GM21447 (cell line): ENCODE measurements around the gene BTBD2.

Source experiments
- ATAC-seq: cut with Tn5 transposase; IDR thresholded peaks from one replicate; pipeline ENCODE4 v1.9.1; 2021; ENCODE audit not compliant: unreplicated experiment

BTBD2 gene

GRCh38 chr19:1987197-1988187 lies 28.0 kb downstream of the BTBD2 start:
- no peak for ATAC-seq

GRCh38 chr19:1986357-1987162 lies 29.0 kb downstream of the BTBD2 start:
- no peak for ATAC-seq

- no peak for ATAC-seq
Measured at GRCh38 chr19:1985588-1986356, 29.7 kb downstream of the BTBD2 start.

DNA sequence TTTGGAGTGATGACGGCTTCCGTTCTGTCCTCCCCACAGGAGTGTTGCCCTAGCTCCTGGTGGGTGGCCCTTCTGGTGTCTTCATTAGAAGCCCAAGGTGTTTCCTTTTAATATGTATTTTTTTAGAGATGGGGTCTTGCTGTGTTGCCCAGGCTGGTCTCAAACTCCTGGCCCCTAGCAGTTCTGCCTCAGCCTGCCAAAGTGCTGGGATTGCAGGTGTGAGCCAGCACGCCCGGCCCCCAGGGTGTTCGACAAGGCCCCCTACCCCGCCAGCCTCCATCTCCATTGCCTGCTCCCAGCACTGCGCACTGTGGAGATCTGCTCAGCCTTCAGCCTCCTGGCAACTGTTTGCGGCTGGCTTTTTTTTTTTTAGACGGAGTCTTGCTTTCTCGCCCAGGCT lies 31.2 kb downstream of the BTBD2 start:
- ATAC-seq: no peak

DNA sequence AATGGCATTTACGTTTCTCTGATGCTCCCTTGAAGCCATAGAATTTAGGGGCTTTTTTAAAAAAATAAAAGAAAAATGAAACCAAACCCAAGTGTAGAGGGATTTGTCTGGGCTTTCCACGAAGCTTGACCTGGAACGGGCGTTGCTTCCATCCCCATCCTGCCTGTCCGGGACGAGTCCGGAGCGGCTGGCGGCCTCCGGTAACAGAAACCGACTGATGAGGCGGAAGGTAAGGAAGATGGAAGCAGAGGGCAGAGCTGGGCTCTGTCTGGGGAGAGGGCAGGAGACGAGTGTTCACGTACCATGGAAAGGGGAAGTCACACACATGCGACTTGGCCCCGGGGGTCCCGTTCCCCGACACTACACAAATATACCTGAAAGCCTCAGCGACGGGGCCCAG lies 34.3 kb downstream of the BTBD2 start:
- no peak for ATAC-seq

DNA sequence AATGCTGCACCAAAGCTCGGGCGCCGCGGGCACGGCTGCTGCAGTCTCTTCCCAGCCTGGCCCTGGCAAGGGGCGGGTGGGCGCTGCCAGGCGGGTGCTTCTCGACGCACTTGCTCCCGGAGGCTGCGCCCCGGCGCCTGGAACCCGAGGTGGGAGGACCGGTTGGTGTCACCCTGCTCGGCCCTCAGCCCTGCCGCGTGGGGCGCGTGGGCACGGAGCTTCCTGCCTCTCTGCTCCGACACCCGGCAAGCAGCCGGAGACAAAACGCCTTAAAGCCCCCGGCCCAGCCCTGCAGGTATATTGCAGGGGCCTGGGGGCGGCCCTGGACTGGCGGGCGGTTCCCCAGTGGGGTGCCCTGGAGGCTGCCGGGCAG lies 34.7 kb downstream of the BTBD2 start:
- no peak for ATAC-seq

DNA sequence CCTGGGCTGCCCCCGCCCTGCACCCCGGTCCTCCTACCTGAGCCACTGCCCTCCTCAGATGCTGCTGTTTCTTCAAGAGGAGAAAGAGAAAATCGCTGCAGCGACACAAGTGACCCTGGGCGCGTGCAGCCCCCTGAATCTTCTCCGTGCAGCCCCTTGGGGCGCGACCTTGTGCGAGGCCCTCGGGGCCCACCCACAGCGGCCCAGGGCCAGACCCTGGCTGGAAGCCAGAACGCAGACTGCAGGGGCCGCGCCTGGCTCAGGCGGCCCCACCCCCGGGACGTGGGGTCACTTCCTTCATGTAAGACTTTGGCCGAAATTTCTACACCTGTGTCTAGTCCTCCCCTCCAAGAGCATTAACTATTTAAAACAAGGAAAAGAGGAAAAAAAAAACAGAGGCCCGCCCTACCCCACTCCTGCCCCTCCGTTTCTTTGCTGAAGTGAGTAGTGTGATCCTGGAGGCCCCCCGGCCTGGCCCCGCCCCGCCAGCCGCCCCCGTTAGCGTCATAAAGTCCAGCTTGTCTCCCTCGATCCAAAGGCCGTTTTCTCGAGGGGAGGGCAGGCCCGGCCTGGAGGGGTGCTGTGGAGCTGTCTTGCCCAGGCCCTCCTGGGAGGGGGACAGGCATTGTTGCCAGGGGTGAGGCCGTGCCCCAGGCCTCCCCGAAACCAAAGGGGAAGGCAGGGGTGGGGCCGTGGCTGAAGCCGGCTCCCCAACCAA lies 35.3 kb downstream of the BTBD2 start:
- no peak for ATAC-seq

DNA sequence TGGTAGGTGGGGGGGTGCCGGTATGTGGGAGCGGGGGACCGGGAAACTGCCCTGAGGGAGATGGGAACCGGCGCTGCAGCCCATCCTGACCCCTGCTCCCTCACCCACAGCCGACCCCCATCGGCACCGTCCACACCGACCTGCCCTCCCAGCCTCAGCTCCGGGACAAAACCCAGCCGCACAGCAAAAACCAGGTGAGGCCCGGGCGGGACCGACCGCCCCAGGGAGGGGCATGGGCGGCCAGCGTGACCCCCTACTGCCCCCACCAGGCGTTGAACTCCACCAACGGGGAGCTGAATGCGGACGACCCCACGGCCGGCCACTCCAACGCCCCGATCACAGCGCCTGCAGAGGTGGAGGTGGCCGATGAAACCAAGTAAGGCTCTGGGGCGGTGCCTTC lies 35.9 kb downstream of the BTBD2 start:
- ATAC-seq: no peak

DNA sequence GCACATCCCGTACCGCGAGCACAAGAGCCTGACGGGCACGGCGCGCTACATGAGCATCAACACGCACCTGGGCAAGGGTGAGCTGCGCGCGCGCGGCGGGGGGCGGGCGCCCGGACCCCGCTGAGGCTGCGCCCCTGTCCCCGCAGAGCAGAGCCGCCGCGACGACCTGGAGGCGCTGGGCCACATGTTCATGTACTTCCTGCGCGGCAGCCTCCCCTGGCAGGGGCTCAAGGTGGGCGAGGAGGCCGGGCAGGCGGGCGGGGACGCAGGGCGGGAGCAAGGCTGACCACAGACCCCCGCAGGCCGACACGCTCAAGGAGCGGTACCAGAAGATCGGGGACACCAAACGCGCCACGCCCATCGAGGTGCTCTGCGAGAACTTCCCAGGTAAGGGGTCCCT lies 36.5 kb downstream of the BTBD2 start:
- no peak for ATAC-seq

DNA sequence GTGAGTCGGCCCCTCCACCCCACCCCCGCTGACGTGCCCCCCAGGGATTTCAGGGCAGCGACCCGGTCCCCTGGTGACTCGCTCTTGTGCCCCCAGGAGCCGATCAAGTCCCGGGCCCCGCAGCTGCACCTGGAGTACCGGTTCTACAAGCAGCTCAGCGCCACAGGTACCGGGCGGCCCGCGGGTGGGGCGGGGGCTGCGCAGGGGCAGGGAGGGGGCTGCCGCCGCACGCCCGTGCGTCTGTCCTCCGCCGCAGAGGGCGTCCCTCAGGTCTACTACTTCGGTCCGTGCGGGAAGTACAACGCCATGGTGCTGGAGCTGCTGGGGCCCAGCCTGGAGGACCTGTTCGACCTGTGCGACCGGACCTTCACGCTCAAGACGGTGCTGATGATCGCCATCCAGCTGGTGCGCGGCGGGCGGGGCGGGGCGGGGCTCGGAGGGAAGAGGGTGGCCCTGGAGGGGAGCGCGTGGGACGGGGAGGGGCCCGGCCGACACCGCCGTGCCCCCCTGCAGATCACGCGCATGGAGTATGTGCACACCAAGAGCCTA lies 37.1 kb downstream of the BTBD2 start:
- ATAC-seq: no peak

- no peak for ATAC-seq
Measured at GRCh38 chr19:1977120-1977519, 38.4 kb downstream of the BTBD2 start.

DNA sequence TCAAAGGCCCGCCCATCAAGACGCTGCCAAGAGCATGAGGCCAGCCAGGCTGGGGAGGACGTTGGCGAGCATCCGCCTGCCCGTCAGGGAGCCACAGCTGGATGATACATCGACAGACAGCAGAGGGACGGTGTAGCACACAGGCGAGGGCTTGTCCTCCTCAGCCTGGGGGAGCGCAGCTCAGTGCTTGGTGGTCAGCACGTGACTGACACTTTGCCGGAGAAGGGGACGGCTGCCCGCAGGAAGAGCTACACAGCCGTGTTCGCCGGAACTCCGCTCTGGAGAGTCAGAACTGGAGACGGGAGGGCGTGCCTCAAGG lies 40.4 kb downstream of the BTBD2 start:
- ATAC-seq: no peak

- no peak for ATAC-seq
Measured at GRCh38 chr19:1974381-1975161, 40.9 kb downstream of the BTBD2 start.

DNA sequence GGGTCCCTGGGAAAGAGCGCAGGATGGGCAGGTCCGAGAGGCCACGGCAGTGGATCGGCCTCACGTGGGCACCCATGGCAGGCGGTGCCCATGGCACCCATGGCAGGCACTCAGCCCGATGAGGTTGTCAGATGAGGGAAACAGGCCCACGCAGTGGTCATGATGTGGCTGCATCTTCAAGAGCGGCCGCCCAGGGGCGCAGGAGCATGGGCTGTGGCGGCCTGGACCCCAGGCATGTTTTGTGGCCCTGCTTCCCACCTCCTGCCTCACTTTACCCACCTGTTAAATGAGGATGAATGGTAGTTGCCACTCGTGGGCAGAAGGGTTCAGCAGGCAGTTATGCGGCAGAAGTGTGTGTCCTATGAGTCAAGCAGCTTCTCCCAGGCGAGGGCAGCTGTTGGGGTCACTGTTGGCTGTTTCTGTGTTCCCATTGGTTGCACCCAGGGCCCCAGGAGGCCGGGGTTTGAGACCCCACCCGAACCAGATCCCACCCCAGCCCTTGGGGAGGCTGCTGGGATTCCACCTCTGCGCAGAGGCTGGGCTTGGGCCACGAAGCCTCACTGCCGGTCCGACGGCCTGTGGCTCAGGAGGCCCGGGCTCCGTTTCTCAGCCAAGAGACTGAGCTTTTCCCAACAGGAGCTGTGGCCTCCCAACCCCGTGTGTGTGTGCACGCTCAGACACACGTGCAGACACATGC lies 44.6 kb downstream of the BTBD2 start:
- ATAC-seq: no peak

DNA sequence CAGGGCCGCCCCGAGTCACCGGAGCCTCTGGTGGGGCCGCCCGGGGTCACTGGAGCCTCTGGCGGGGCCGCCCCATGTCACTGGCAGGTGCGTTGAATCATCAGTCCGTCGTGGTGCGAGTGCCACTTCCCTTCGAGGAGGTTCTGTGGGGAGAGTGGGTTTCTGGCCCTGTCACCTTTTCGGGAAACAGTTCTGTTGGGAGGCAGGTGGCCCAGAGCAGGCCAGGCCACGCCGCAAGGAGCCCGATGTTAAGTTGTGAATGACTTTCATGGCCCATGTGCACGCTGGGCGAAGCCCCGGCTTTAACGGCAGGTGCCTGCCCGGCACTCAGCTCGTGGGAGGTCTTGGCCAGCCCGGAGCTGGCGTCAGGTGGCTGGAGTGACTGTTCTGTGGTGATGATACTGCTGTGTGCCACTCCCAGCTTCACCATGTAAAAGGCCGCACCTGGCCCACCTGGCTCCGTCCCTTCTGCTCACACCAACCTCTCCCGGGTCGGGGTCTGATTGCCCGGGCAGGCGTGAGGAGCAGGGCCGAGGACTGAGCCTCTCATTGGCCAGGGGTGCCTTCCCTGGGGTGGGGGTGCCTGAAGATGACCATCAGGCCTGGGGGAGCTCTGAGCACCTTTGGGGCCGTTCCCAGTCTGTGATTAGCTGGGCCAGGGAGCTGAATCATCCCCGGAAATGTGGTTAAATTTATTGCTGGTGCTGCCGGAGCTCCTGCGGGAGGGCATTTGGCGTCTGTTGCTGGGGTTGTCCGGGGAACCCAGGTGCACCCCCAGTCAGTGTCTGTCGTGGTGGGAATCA lies 45.3 kb downstream of the BTBD2 start:
- ATAC-seq: no peak

DNA sequence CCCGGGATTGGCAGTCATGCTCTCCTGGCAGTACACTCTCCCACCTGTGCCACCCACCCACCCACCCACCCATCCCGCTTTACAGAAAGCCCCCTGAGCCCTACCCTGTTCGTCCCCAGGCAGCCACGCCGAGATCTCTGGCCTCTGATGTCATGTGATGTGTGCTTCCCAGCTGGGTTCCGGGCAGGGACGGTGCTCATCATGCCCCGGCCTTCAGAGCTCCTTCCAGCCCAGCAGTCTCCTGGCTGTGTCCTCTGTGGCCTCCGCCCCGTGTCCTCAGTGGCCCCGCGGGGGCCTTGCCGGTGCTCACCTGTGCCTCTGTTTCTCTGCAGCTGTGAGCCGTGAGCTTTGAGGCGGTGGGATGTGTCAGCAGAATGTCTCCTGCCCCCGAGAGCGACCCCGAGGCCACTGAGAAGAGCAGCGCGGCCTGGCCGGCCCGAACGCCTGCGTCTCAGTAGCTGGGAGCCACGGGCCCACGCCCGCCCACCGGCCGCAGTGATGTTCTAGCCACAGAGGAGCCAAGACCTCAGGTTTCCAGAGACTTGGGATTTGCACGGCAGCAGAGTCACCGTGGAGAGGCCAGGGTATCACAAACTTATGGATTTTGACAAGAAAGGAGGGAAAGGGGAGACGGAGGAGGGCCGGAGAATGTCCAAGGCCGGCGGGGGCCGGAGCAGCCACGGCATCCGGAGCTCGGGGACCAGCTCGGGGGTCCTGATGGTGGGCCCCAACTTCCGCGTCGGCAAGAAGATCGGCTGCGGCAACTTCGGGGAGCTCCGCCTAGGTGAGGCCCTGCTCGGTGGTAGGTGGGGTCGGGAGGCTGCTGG lies 46.1 kb downstream of the BTBD2 start:
- no peak for ATAC-seq
